Esophagus muscularis mucosa (tissue), 4 donors: ENCODE results near the gene STAT3. TPM values are rescaled to one million over a fixed set of nuclear protein-coding genes. Genes with fewer than 3 reads are reported as not detected.

Experiments
- DNase-seq: peaks from one replicate; pipeline ENCODE4 v3.0.0-alpha.2; 2017; ENCODE audit errors: extremely low spot score
- H3K27ac ChIP-seq, 4 donors: fragments of 200-600 bp; sonication (generic); replicated peaks in 1 of 4; 1 replicate in 3 of 4; 2 replicates in 1 of 4; pipeline ENCODE4 v1.5.1; 2016 to 2019; ENCODE audit warnings: mild to moderate bottlenecking in 1 of 4
- H3K27me3 ChIP-seq, 4 donors: fragments of 200-600 bp; sonication (generic); one replicate each; pipeline versions ENCODE4 v1.5.1 to v1.6.0; 2016 to 2019
- H3K36me3 ChIP-seq, 4 donors: fragments of 200-600 bp; sonication (generic); one replicate each; pipeline ENCODE4 v1.5.1; 2016 to 2019
- H3K4me1 ChIP-seq, 4 donors: fragments of 200-600 bp; sonication (generic); one replicate each; pipeline ENCODE4 v1.5.1; 2016 to 2019
- H3K4me3 ChIP-seq, 4 donors: fragments of 200-600 bp; sonication (generic); 1 replicate in 2 of 4; 2 replicates in 2 of 4; pipeline ENCODE4 v1.5.1; 2016 to 2019; ENCODE audit warnings: mild to moderate bottlenecking in 4 of 4, moderate library complexity in 1 of 4
- H3K9me3 ChIP-seq, 4 donors: fragments of 200-600 bp; sonication (generic); 1 replicate in 3 of 4; 2 replicates in 1 of 4; pipeline ENCODE4 v1.5.1; 2016 to 2019
- CTCF ChIP-seq, 3 experiments: fragments of 200-600 bp in 2 of 3; fragments of 450-650 bp in 1 of 3; sonication (generic) in 2 of 3; IDR thresholded peaks; one replicate each; pipeline ENCODE4 v1.5.1; 2017 to 2019; ENCODE audit warnings: antibody characterized with exemption in 3 of 3, mild to moderate bottlenecking in 2 of 3, moderate library complexity in 1 of 3
- EP300 ChIP-seq: sonication (generic); formaldehyde crosslinking; IDR thresholded peaks from one replicate; pipeline ENCODE4 v1.6.1; 2017; ENCODE audit warnings: antibody characterized with exemption
- POLR2A ChIP-seq: fragments of 450-650 bp; IDR thresholded peaks from one replicate; pipeline ENCODE4 v1.6.1; 2017; ENCODE audit warnings: antibody characterized with exemption, moderate library complexity, mild to moderate bottlenecking, low read depth
- POLR2AphosphoS5 ChIP-seq, 2 donors: sonication (generic); formaldehyde crosslinking; IDR thresholded peaks; one replicate each; pipeline ENCODE4 v1.6.1; 2017; ENCODE audit warnings: antibody characterized with exemption in 2 of 2
- WGBS: methylation state at CpG from one replicate; pipeline ENCODE4 v1.1.5; 2018; 5-methylcytosine and 5-hydroxymethylcytosine counted together
- intact Hi-C: fragments of 100-400 bp; cut with DNase I; formaldehyde crosslinking; loops from one replicate; pipeline ENCODE4 v1.15.1; 2023
- total RNA-seq, 4 donors: library from RNA; depleted of rRNA; stranded (reverse); fragments of >200 nt; gene quantifications; one replicate each; pipeline versions ENCODE4 v1.1.0 to v1.2.1, GENCODE V29; 2016

Gene STAT3
- total RNA-seq, 4 donors from 2014 or later = 137 to 260 (median 211) TPM

DNA sequence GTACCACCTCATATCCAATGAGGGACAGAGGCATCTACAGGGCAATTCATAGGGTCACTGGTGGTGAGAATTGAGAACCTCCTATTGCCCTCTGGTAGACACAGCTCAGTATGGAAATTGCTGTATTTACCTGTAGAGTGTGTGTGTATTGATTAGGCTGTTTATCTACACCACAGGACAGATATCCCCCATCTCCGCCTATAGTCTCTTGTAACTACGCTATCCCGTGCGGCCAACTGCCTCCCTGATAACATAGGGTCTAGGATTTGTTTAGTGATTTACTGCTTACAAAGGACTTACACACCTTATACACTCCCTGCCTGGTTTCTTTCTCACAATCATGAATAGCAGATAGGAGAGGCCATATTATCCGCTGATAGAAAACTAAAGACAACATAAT is 1.7 kb upstream of the STAT3 start:
- WGBS = 98% methylated on average over 5 of the region's 5 CpGs
- intact Hi-C loops = no loop called here
- H3K36me3 ChIP-seq = no peaks in the 10 kb centered on the region
- DNase-seq = no peak
- H3K27ac ChIP-seq = peak overlapping the region; percentile 91 to 99 (median 94)
- TF ChIP-seq CTCF (IDR thresholded peaks at IDR 0.05) (no peak), EP300 (no peak), POLR2A (no peak), POLR2AphosphoS5 (IDR thresholded peaks at IDR 0.05) (no peak)
- no peaks in the 10 kb centered on the region for H3K9me3 ChIP-seq
- H3K27me3 ChIP-seq = no peaks in the 10 kb centered on the region
- H3K4me3 ChIP-seq = no peak overlapping the region
- peaks cover 28 to 43% (median 38%) of the 10 kb centered on the region in 4 donors for H3K4me1 ChIP-seq

DNA sequence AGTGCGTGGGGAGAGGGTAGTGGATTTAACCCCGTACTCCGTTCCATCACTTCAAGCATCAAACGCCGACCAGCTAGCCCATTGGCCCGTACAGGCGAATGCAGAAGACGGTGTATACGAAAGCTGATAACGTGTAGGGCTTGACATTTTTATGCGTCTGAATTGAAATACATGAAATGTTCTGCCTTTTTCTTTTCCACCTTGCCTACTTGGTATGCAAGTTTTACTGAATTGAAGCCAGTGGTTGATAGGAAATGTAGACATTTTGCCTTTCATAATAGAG is 834 bp upstream of the STAT3 start:
- Histone ChIP-seq H3K36me3 (peaks cover 0 to 4% (median 0%) of the 10 kb centered on the region in 4 donors), H3K4me1 (peaks cover 36 to 51% (median 47%) of the 10 kb centered on the region in 4 donors), H3K27me3 (no peaks in the 10 kb centered on the region), H3K9me3 (no peaks in the 10 kb centered on the region), H3K27ac (peak overlapping the region; percentile 91 to 99 (median 94)), H3K4me3 (peak overlapping the region; percentile 63 to 98 (median 86))
- DNase-seq = no peak
- intact Hi-C loops = no loop called here
- WGBS = 5% methylated on average over 11 of the region's 11 CpGs
- TF ChIP-seq EP300 = no peak
- TF ChIP-seq CTCF (IDR thresholded peaks at IDR 0.05) = no peak
- no peak for TF ChIP-seq POLR2AphosphoS5 (IDR thresholded peaks at IDR 0.05)
- no peak for TF ChIP-seq POLR2A

- no peaks in the 10 kb centered on the region for H3K9me3 ChIP-seq
- H3K27ac ChIP-seq = peak overlapping the region; percentile 97 to 100 (median 99)
- DNase-seq = no peak
- peak overlapping the region; percentile 82 to 98 (median 86) for H3K4me3 ChIP-seq
- under 1% methylated on average over 48 of the region's 62 CpGs for whole genome bisulfite sequencing
- TF ChIP-seq CTCF (IDR thresholded peaks at IDR 0.05) = no peak
- TF ChIP-seq POLR2AphosphoS5 (IDR thresholded peaks at IDR 0.05) = peak in 1 of 2 donors; percentile 73
- peak; percentile 50 for TF ChIP-seq POLR2A
- no peak for TF ChIP-seq EP300
- H3K36me3 ChIP-seq = peaks cover 0 to 5% (median 2%) of the 10 kb centered on the region in 4 donors
- no peaks in the 10 kb centered on the region for H3K27me3 ChIP-seq
- H3K4me1 ChIP-seq = peaks cover 43 to 64% (median 58%) of the 10 kb centered on the region in 4 donors
- intact Hi-C loops = no loop called here
These were observed 421 bp downstream of the STAT3 start for GRCh38 chr17:42387661-42388380.

- Histone ChIP-seq H3K9me3 (no peaks in the 10 kb centered on the region), H3K4me3 (peak overlapping the region; percentile 82 to 98 (median 86)), H3K27me3 (no peaks in the 10 kb centered on the region), H3K27ac (peak overlapping the region; percentile 97 to 100 (median 99)), H3K36me3 (peaks cover 0 to 5% (median 2%) of the 10 kb centered on the region in 4 donors), H3K4me1 (peaks cover 51 to 72% (median 66%) of the 10 kb centered on the region in 4 donors)
- intact Hi-C loops = no loop called here
- WGBS = 1% methylated on average over 8 of the region's 8 CpGs
- DNase-seq = no peak
- no peak for TF ChIP-seq POLR2A
- peak; percentile 37 for TF ChIP-seq EP300
- no peak for TF ChIP-seq CTCF (IDR thresholded peaks at IDR 0.05)
- peak in 1 of 2 donors; percentile 41 for TF ChIP-seq POLR2AphosphoS5 (IDR thresholded peaks at IDR 0.05)
These were observed 1.2 kb downstream of the STAT3 start for GRCh38 chr17:42386777-42387657.
